IPS-NIHi11 (cell line): ENCODE results near the gene CCDC146.
A peak's percentile ranks its signal among the peaks of the same experiment; 100 is the strongest.
"Not testable (repeated sequence)": the region's sequence is repeated elsewhere in the genome, so short reads cannot be mapped to it uniquely, and the experiment has no call there.

Experiments used
- DNase-seq: peaks from one replicate; pipeline ENCODE4 v3.0.0; 2012; ENCODE audit warnings: mixed read lengths, low spot score

CCDC146 gene

DNA sequence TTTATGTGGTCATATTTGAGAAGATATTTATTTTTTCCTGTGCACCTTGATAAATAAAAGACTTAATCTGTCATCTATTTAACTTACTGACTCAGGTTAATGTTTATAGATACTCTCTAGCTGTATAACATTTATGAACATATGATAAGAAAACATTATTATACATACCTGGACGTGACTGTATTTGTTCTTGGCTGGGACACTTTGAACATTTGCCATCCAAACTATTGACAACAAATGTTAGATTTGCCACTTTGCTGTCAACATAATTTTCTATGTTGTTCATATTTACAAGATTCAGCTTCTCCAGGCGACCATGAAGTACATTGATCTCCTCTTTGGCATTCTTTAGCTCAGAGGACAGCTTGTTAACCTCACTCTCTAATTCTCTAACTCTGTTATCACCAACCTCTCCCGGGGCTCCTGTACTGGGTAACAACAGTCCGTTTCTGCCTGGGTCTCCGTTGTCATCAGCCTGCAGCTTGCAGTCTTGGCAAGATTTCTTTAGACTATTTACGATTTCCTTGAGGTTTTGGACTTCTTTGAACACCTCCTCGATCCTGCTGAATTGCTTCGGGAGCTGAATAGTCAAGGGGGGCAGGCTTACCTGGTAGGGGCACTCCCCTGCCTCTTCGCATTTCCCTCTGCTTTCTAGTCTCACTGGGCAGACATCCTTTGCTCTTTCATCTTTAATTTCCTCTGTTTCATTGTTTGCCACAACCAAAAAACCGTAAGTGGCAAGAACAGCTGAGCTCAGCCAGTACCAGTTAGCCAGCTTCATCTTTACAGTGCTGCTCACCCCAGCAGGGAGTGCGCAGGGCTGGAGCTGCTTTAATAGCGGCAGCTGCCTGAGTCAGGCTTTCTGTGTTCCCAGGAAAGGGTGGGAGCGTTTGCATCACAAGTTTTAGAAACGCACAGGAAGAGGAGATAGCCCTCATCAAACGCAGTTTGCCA lies 76.9 kb downstream of the CCDC146 start, which contains the start of gene FGL2:
TSS of gene FGL2 (minus strand) at position 807 of the 954 bp plus-strand sequence. CDS start at position 781, 26 bp downstream.
- peak; percentile 47 for DNase-seq

DNA sequence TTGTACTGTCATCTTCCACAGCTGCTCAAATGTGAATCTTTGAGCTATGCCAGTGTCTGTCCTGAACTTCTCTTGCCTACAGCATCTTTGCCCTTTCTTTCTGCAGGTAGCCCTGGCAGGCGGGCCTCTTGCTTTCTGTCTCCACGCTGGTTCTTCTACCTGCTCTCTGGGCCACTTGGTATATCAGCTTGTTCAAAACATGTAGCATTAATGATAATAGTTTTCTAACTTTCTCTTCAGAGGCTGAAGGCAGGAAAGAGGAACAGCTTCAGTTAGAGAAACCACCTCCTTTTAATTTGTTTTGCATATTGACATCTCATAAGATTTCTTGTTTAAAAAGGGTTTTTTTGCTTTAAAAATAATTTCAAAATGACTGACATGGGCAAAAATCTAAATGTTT lies 78.1 kb downstream of the CCDC146 start:
- DNase-seq = no peak

DNA sequence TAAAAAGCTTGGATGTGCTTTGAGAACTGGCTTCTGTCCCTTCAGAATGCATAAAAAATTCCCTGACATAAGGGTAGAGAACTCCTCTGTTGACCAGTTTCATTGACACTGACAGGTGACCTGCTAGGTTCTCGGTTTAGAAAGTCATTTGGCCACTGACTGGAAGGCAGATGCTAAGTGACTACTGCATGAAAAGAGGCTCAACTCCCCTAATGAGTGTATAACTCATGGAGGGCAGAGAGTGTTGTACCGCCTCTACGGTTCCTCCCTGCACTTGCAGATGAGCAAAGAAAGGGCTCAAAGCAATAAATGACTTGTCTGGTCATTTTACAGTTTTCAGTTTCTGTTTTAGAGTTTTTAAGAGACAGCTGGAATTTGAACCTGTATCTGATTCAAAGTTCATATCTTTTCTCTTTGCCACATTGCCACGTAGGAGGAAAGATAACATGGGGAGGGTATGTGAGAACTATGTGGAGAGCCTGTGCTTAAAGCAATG lies 80.1 kb downstream of the CCDC146 start:
- DNase-seq = no peak

DNA sequence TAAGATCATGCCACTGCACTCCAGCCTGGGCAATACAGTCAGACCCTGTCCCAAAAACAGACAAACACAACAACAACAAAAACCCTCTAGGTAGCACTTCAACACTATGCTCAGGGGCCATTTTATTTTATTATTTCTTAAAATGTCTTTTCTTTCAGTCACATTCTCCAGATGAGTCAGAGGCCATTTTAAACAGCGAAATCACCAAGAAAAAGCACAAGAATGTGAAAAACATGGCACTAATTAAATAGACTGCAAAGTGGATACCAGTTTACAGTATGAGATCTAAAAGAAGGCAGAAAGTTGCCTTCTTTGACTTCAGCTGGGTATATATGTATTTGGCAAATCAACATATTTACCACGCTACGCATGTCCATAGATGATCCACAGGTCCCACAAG lies 83.3 kb downstream of the CCDC146 start:
- no peak for DNase-seq

DNA sequence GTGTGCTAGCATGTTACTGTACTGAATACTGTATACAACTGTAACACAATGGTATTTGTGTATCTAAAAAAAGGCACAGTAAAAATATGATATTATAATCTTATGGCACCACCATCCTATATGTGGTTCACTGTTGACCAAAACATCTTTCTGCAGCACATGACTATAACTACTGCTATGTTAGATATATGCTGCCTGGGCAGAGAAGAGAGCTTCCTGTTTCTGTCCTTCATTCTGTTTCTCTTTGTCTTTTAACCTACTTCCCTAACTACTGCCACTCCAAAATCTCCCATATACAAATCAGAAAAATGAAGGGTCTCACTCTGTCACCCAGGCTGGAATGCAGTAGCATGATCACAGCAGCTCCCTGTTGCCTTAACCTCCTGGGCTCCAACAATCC lies 86.0 kb downstream of the CCDC146 start:
- DNase-seq = no peak

DNA sequence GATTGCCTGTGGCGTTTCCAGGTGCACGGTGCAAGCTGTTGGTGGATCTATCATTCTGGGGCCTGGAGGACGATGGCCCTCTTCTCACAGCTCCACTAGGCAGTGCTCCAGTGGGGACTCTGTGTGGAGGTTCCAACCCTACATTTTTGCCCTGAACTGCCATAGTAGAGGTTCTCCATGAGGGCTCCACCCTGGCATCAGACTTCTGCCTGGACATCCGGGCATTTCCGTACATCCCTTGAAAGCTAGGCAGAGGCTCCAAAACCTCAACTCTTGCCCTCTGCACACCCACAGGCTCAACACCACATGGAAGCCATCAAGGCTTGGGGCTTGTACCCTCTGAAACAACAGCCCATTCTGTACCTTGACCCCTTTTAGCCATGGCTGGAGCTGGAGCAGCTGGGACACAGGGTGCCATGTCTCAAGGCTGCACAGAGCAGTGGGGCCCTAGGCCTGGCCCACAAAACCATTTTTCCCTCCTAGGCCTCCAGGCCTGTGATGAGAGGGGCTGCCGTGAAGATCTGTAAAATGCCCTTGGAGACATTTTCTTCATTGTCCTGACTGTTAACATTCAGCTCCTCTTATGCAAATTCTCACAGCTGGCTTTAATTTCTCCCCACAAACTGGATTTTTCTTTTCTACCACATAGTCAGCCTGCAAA lies 87.2 kb downstream of the CCDC146 start:
- DNase-seq = no peak

DNA sequence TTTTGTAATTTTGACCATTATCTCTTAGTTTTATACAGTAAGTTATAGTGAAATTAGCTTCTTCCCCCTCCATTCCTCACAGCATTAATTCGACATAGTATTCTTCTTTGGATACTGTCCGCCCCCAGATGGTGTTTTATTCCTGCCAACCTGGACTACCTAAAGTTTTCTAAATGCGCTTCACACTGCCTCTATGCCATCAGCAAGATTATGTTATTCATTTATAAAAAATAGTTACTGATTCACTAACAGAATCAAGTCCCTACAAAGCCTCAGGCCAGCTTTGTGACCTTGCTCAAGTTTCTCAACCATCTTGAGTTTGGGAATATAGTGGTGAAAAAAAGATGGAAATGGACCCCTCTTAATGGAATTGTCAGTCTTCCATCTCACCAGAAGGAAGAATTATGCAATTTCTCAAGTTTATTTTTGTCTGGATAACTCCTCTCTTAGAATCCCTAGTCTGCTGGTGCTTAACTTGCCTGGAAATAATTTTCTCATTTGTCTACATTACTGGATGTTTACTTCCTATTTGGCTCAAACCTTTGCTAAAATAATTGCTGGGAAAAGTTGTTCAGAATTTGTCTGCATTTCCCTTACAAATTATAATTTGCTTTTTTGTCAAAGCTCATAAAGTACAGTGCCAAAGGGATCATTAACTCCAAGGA lies 93.9 kb downstream of the CCDC146 start:
- no peak for DNase-seq

DNA sequence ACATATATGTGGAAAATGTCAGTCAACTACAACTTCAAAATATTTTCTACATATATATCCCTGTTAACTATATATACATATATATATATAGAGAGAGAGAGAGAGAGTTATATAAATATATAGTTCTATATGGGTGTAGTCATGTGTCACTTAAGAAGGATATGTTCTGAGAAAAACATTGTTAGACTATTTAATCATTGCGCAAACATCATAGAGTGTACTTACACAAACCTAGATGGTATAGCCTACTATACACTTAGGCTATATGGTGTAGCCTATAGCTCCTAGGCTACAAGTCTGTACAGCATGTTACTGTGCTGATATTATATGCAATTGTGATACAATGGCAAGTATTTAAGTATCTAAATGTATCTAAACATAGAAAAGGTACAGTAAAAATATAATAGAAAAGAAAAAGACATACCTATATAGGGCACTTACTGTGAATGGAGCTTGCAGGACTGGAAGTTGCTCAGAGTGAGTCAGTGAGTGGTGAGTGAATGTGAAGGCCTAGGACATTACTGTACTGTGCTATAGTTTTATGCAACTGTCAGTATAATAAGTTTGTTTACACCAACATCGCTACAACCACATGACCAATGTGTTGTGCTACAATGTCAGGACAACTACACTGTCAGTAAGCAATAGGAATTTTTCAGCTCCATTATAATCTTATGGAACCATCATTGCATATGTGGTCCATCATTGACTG lies 95.2 kb downstream of the CCDC146 start:
- no peak for DNase-seq

DNA sequence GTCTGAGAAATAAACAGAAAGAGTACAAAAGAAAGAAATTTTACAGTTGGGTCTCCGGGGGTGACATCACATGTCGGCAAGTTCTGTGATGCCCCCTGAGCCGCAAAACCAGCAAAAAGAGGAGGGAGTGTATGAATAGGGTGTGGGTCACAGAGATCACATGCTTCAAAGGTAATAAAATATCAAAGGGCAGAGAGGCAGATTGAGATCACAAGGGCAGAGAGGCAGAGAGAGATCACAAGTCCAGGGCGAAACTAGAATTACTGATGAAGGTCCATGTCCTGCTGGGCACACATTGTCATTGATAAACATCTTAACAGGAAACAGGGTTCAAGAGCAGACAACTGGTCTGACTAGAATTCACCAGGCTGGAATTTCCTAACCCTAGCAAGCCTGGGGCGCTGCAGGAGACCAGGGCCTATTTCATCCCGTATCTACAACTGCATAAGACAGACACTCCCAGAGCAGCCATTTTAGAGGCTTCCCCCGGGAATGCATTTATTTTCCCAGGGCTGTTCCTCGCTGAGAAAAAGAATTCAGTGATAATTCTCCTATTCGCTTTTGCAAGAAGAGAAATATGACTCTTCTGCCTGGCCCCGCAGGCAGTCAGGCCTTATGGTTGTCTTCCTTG lies 97.4 kb downstream of the CCDC146 start:
- not testable (repeated sequence) for DNase-seq

DNA sequence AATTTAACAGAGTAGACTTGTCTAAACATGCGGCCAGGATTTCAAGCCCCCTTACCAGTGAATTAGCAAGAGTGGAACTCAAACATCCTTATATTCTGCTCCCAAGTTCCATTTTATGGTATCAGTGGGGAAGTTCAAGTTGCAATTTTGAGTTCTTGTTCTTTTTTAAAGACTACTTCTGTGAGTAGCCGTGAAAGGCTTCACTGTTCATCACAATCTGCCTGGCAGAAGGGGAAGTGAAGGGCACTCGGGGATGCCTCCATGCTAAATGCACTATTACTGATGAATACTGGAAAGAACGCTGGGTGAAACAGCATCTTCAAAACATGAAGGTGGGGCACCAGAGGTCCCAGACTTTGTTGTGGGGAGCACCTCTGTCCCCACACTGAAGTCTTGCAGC lies 99.7 kb downstream of the CCDC146 start:
- no peak for DNase-seq

DNA sequence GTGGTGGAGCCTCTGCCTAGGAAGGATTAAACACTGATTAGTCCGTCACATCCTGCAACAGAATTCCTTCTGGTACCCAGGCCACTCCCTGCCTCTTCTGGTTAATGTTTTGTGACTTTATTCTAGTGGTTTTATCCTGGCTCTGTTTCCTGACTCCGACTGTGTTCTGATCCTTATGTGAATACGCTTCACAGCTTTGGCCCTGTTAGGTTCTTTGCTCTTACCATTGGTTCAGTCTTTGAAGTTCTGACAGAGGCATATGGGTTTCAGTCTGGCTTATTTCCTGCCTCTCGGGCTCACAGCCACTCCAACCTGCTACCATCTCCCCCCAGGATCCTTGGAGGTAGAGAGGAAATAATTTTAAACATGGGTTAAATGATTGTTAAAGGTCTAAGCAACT lies 100.4 kb downstream of the CCDC146 start:
- DNase-seq = no peak

DNA sequence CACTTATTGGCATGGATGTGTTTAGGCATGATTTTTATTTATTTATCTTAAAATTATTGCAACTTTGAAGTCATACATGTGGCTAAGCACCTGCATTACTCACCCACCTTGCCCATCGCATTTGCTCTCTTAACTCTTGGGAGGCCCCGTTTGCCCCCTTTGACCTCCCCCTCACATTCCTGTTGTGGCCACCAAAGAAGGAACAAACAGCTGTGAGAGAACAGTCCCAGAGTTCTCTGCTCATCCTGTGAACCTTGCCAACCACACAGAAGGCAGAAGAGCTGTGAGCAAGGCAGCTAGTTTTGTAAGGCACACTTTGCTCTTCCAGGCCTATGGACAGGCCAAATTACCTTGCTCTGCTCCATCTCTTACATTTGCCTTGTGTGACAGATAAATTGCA lies 100.8 kb downstream of the CCDC146 start:
- DNase-seq = no peak

DNA sequence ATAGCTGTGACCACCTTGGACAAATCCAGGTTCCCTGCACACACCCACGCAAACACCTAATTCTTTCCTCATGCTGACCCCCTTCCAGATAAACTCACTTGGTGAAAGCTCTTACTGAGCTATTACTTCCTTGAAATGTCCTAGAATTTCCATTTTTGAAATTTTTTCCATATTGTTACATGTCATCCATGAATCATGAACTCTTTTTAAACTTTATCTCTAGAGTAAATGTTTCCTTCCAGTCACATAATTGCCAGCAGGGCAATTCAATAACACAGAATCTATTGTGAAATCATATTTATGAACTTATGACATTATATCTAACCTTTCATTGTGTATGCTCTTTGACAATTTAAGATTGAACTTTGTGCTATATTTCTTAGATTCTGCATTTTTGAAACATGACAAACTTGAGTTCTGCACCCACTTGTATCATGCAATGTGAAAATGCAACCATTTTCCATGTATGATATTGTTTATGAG lies 104.0 kb downstream of the CCDC146 start:
- DNase-seq = no peak

DNA sequence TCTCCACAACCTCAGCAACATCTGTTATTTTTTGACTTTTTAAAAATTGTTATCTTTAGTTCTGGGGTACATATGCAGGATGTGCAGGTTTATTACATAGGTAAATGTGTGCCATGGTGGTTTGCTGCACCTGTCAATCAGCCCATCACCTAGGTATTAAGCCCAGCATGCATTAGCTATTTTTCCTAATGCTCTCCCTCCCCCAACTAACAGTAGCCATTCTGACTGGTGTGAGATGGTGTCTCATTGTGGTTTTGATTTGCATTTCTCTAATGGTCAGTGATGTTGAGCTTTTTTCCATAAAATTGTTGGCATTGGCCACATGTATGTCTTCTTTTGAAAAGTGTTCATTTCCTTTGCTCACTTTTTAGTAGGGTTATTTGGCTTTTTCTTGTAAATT lies 106.4 kb downstream of the CCDC146 start:
- not testable (repeated sequence) for DNase-seq

DNA sequence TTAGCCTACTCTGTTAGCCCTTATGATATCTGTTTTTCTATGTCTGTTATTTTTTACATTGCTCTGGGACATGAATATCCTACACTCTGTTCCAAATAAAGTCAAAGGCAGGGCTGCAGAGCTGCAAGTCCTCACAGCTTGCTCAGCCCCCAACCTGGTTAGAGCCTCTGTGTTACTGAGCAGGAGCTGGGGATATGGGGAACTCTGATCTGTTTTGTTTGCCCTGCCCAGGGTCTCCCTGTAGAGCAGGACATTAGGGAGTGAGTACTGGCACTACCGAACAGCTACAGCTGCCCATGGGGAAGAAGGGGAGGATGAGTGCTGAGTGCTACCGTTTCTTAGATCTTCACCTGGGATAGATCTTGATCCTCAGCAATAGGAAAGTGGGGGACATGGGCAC lies 110.1 kb downstream of the CCDC146 start:
- DNase-seq = no peak

DNA sequence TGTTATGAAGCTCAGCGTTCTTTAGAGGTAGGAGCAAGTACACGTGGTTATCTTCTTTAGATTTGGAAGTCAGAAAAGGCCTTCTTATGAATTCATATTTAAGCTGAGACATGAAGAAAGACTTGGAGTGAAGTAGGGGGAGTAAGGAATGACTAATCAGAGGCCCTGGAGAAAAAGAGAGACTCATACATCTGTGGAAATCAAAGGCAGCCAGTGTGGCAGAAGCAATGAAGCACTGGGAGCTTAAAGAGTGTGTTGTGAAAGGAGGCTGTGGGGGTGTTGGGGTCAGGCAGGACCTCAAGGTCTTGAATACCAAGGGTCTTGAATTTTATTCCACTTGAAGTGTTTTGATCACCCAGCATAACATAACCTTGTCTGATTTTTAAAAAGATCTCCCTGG lies 112.9 kb downstream of the CCDC146 start:
- no peak for DNase-seq

DNA sequence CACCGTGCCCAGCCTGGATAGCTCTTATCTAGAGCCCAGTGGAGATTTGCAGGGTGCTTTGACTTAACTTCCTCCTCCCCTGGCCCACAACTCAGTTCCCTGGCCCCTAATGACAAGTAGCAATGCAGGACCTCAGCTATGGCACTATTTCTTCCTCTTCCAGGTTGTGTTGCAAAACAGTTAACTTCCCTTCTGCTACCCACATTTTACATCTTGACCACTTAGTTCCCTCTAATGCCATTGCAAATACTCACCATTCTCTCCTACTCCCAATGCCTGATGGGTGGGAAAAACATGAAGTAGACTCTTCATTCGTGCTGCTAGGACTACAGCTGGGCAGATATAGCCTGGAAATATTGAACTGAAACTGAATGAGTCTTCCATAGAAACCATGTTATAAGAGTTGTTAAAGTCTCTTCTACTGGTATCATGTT lies 116.3 kb downstream of the CCDC146 start:
- DNase-seq = no peak

DNA sequence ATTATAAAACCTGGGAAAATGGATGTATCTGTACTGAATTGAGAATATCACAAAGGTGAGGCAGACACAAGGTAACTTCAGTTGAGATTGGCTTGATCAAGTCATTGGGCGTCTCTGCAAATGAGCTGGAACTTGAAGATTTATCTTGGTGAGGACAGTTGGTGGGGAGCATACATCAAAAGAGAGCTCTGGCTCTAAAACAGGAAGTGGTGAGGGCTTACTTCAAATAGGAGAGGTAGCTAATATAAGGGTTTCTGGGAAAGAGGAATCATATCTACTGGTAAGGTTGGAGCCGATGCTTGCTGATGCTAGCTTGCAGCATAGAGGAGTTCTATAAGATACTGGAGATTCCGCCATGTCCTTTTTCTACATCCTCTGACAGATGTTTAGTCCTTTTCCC lies 117.1 kb downstream of the CCDC146 start:
- DNase-seq = no peak

DNA sequence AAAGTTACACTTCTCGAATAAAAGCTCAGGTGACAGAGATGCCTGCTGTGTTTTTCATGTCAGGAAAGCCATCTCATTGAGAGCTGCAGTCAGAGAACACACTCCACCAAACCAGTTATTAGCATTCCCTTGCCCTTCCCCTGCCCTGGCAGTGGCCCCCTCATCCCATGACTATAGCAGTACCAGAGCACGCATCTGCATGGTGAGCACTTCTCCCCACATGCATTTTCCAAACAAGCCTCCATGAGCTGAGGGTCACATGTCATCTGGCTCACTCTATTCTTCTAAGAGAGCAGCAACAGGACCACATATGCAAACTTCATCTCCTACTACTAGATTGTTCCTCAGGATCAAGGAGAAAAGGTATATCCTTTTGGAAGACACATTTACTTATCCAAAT lies 119.7 kb downstream of the CCDC146 start:
- no peak for DNase-seq

DNA sequence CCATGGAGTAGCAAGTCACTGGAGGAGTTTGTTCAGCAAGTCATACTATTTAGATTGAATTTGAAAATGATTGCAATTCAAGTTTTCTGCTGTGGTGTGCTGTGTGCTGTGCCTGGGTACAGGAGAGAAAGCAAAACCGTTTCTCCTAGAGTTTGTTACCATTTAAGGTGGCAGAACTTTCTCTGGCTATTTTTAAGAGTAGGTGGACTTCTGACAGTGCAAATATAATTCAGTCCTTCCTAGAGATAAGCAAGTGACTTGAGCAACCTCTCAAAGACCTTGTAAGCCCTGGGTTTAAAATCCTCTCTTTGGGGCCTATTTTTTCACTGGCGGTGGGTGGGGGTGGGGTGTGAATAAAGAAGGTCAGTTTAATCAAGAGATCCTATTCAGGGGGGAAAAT lies 120.1 kb downstream of the CCDC146 start:
- no peak for DNase-seq

DNA sequence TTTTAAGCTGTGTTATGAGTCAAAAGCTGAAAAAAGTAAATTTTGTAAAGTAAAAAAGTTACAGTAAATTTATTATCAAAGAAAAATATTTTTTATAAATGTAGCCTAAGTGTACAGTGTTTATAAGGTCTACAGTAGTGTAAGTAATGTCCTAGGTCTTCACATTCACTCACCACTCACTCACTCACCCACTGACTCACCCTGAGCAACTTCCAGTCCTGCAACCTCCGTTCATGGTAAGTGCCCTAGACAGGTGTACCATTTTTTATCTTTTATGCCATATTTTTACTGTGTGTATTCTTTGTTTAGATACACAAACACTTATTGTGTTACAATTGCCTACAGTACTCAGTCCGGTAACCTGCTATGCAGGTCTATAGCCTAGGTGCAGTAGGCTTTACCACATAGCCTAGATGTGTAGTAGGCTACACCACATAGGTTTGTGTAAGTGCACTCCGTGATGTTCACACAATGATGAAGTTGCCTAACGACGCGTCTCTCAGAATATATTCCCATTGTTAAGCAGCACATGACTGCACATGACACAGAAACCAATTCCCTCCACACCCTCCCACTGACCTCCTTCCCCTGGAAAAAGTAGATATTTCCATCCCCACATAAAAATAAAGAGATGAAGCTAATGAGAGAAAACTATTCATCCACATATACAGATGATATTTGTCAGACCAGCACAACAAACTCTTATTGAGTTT lies 122.0 kb downstream of the CCDC146 start:
- DNase-seq = no peak
